ENCODE data around the gene STX11. TPM values are rescaled to one million over a fixed set of nuclear protein-coding genes. Genes with fewer than 3 reads are reported as not detected.
"Not testable (repeated sequence)": the region's sequence is repeated elsewhere in the genome, so short reads cannot be mapped to it uniquely, and the experiment has no call there.

Gene STX11
- polyA plus RNA-seq, 2 donors: 3.9 to 7.1 TPM

GRCh38 chr6:144179828-144180227, 29.5 kb downstream of the STX11 start:
- Histone ChIP-seq H3K27ac (ENCODE audit: low read depth in 2 of 2, low read length in 1 of 2) (no peak overlapping the region), H3K36me3 (ENCODE audit: control insufficient read depth in 2 of 2, insufficient read depth in 2 of 2, low read length in 1 of 2) (no peaks in the 10 kb centered on the region), H3K4me1 (ENCODE audit: control insufficient read depth in 2 of 2, insufficient read depth in 2 of 2, low read length in 1 of 2) (no peaks in the 10 kb centered on the region), H3K4me3 (ENCODE audit: low read depth in 1 of 2, low read length in 2 of 2) (no peak overlapping the region), H3K9me3 (ENCODE audit: control insufficient read depth in 2 of 2, insufficient read depth in 1 of 2, low read depth in 1 of 2, low read length in 1 of 2) (no peaks in the 10 kb centered on the region), H3K27me3 (ENCODE audit: control insufficient read depth in 1 of 2, insufficient read depth in 2 of 2, low read length in 2 of 2) (no peaks in the 10 kb centered on the region)
- WGBS, 2 donors: 72 to 86% methylated on average over 2 of the region's 2 CpGs

GRCh38 chr6:144180354-144180753, 30.0 kb downstream of the STX11 start:
- H3K4me3 ChIP-seq (ENCODE audit: low read depth in 1 of 2, low read length in 2 of 2); H3K36me3 ChIP-seq (ENCODE audit: control insufficient read depth in 2 of 2, insufficient read depth in 2 of 2, low read length in 1 of 2); H3K27me3 ChIP-seq (ENCODE audit: control insufficient read depth in 1 of 2, insufficient read depth in 2 of 2, low read length in 2 of 2); H3K27ac ChIP-seq (ENCODE audit: low read depth in 2 of 2, low read length in 1 of 2); H3K4me1 ChIP-seq (ENCODE audit: control insufficient read depth in 2 of 2, insufficient read depth in 2 of 2, low read length in 1 of 2); H3K9me3 ChIP-seq (ENCODE audit: control insufficient read depth in 2 of 2, insufficient read depth in 1 of 2, low read depth in 1 of 2, low read length in 1 of 2): not testable (repeated sequence)
- 60 to 92% methylated on average over 1 of the region's 1 CpG for WGBS, 2 donors

GRCh38 chr6:144181639-144182038, 31.3 kb downstream of the STX11 start:
- 87 to 90% methylated on average over 2 of the region's 2 CpGs for WGBS, 2 donors
- Histone ChIP-seq H3K9me3 (ENCODE audit: control insufficient read depth in 2 of 2, insufficient read depth in 1 of 2, low read depth in 1 of 2, low read length in 1 of 2) (peaks cover 0 to 2% of the 10 kb centered on the region in 2 donors), H3K27me3 (ENCODE audit: control insufficient read depth in 1 of 2, insufficient read depth in 2 of 2, low read length in 2 of 2) (no peaks in the 10 kb centered on the region), H3K27ac (ENCODE audit: low read depth in 2 of 2, low read length in 1 of 2) (no peak overlapping the region), H3K4me3 (ENCODE audit: low read depth in 1 of 2, low read length in 2 of 2) (no peak overlapping the region), H3K4me1 (ENCODE audit: control insufficient read depth in 2 of 2, insufficient read depth in 2 of 2, low read length in 1 of 2) (no peaks in the 10 kb centered on the region), H3K36me3 (ENCODE audit: control insufficient read depth in 2 of 2, insufficient read depth in 2 of 2, low read length in 1 of 2) (peaks cover 0 to under 1% of the 10 kb centered on the region in 2 donors)

- not testable (repeated sequence) for H3K9me3 ChIP-seq (ENCODE audit: control insufficient read depth in 2 of 2, insufficient read depth in 1 of 2, low read depth in 1 of 2, low read length in 1 of 2)
These were observed 33.9 kb downstream of the STX11 start for GRCh38 chr6:144184186-144184585.

GRCh38 chr6:144185133-144185836, 35.0 kb downstream of the STX11 start:
- 53 to 70% methylated on average over 4 of the region's 4 CpGs for whole genome bisulfite sequencing, 2 donors
- H3K27me3 ChIP-seq (ENCODE audit: control insufficient read depth in 1 of 2, insufficient read depth in 2 of 2, low read length in 2 of 2): no peaks in the 10 kb centered on the region
- H3K27ac ChIP-seq (ENCODE audit: low read depth in 2 of 2, low read length in 1 of 2): no peak overlapping the region

More at GRCh38 chr6:144184186-144184585, 33.9 kb downstream of the STX11 start:
- peaks cover 0 to 13% of the 10 kb centered on the region in 2 donors for H3K36me3 ChIP-seq (ENCODE audit: control insufficient read depth in 2 of 2, insufficient read depth in 2 of 2, low read length in 1 of 2)
- H3K27ac ChIP-seq (ENCODE audit: low read depth in 2 of 2, low read length in 1 of 2); H3K4me1 ChIP-seq (ENCODE audit: control insufficient read depth in 2 of 2, insufficient read depth in 2 of 2, low read length in 1 of 2); H3K4me3 ChIP-seq (ENCODE audit: low read depth in 1 of 2, low read length in 2 of 2); H3K27me3 ChIP-seq (ENCODE audit: control insufficient read depth in 1 of 2, insufficient read depth in 2 of 2, low read length in 2 of 2): not testable (repeated sequence)
- 96% methylated on average over 1 of the region's 1 CpG for WGBS, 2 donors

GRCh38 chr6:144186817-144187625, 36.7 kb downstream of the STX11 start:
- Histone ChIP-seq H3K9me3 (ENCODE audit: control insufficient read depth in 2 of 2, insufficient read depth in 1 of 2, low read depth in 1 of 2, low read length in 1 of 2) (peaks cover 0 to 9% of the 10 kb centered on the region in 2 donors), H3K36me3 (ENCODE audit: control insufficient read depth in 2 of 2, insufficient read depth in 2 of 2, low read length in 1 of 2) (peaks cover 0 to 13% of the 10 kb centered on the region in 2 donors), H3K4me3 (ENCODE audit: low read depth in 1 of 2, low read length in 2 of 2) (no peak overlapping the region), H3K27ac (ENCODE audit: low read depth in 2 of 2, low read length in 1 of 2) (no peak overlapping the region), H3K4me1 (ENCODE audit: control insufficient read depth in 2 of 2, insufficient read depth in 2 of 2, low read length in 1 of 2) (peaks cover 2 to 3% of the 10 kb centered on the region in 2 donors), H3K27me3 (ENCODE audit: control insufficient read depth in 1 of 2, insufficient read depth in 2 of 2, low read length in 2 of 2) (no peaks in the 10 kb centered on the region)
- 82 to 85% methylated on average over 79 of the region's 79 CpGs for WGBS, 2 donors

More at GRCh38 chr6:144185133-144185836, 35.0 kb downstream of the STX11 start:
- Histone ChIP-seq H3K9me3 (ENCODE audit: control insufficient read depth in 2 of 2, insufficient read depth in 1 of 2, low read depth in 1 of 2, low read length in 1 of 2) (peaks cover 0 to 9% of the 10 kb centered on the region in 2 donors), H3K36me3 (ENCODE audit: control insufficient read depth in 2 of 2, insufficient read depth in 2 of 2, low read length in 1 of 2) (peaks cover 0 to 13% of the 10 kb centered on the region in 2 donors), H3K4me1 (ENCODE audit: control insufficient read depth in 2 of 2, insufficient read depth in 2 of 2, low read length in 1 of 2) (no peaks in the 10 kb centered on the region), H3K4me3 (ENCODE audit: low read depth in 1 of 2, low read length in 2 of 2) (no peak overlapping the region)

- Histone ChIP-seq H3K27ac (ENCODE audit: low read depth in 2 of 2, low read length in 1 of 2) (no peak overlapping the region), H3K27me3 (ENCODE audit: control insufficient read depth in 1 of 2, insufficient read depth in 2 of 2, low read length in 2 of 2) (no peaks in the 10 kb centered on the region), H3K4me3 (ENCODE audit: low read depth in 1 of 2, low read length in 2 of 2) (no peak overlapping the region), H3K9me3 (ENCODE audit: control insufficient read depth in 2 of 2, insufficient read depth in 1 of 2, low read depth in 1 of 2, low read length in 1 of 2) (peaks cover 0 to 9% of the 10 kb centered on the region in 2 donors), H3K36me3 (ENCODE audit: control insufficient read depth in 2 of 2, insufficient read depth in 2 of 2, low read length in 1 of 2) (peaks cover 0 to 13% of the 10 kb centered on the region in 2 donors), H3K4me1 (ENCODE audit: control insufficient read depth in 2 of 2, insufficient read depth in 2 of 2, low read length in 1 of 2) (peaks cover 2 to 3% of the 10 kb centered on the region in 2 donors)
These were observed 39.0 kb downstream of the STX11 start for GRCh38 chr6:144189351-144189750.

GRCh38 chr6:144190080-144190479, 39.8 kb downstream of the STX11 start:
- Histone ChIP-seq H3K4me3 (ENCODE audit: low read depth in 1 of 2, low read length in 2 of 2) (no peak overlapping the region), H3K4me1 (ENCODE audit: control insufficient read depth in 2 of 2, insufficient read depth in 2 of 2, low read length in 1 of 2) (peaks cover 2 to 3% of the 10 kb centered on the region in 2 donors), H3K27me3 (ENCODE audit: control insufficient read depth in 1 of 2, insufficient read depth in 2 of 2, low read length in 2 of 2) (no peaks in the 10 kb centered on the region), H3K27ac (ENCODE audit: low read depth in 2 of 2, low read length in 1 of 2) (no peak overlapping the region), H3K36me3 (ENCODE audit: control insufficient read depth in 2 of 2, insufficient read depth in 2 of 2, low read length in 1 of 2) (peaks cover 0 to 13% of the 10 kb centered on the region in 2 donors), H3K9me3 (ENCODE audit: control insufficient read depth in 2 of 2, insufficient read depth in 1 of 2, low read depth in 1 of 2, low read length in 1 of 2) (peaks cover 0 to 9% of the 10 kb centered on the region in 2 donors)
- 90 to 91% methylated on average over 3 of the region's 3 CpGs for WGBS, 2 donors

GRCh38 chr6:144190593-144190992, 40.3 kb downstream of the STX11 start:
- H3K9me3 ChIP-seq (ENCODE audit: control insufficient read depth in 2 of 2, insufficient read depth in 1 of 2, low read depth in 1 of 2, low read length in 1 of 2): peaks cover 0 to 9% of the 10 kb centered on the region in 2 donors
- H3K27me3 ChIP-seq (ENCODE audit: control insufficient read depth in 1 of 2, insufficient read depth in 2 of 2, low read length in 2 of 2): no peaks in the 10 kb centered on the region
- H3K4me3 ChIP-seq (ENCODE audit: low read depth in 1 of 2, low read length in 2 of 2): no peak overlapping the region
- peaks cover 2 to 3% of the 10 kb centered on the region in 2 donors for H3K4me1 ChIP-seq (ENCODE audit: control insufficient read depth in 2 of 2, insufficient read depth in 2 of 2, low read length in 1 of 2)
- WGBS, 2 donors: 22 to 33% methylated on average over 2 of the region's 2 CpGs
- H3K27ac ChIP-seq (ENCODE audit: low read depth in 2 of 2, low read length in 1 of 2): peak overlapping the region in 1 of 2 donors; percentile 39
- H3K36me3 ChIP-seq (ENCODE audit: control insufficient read depth in 2 of 2, insufficient read depth in 2 of 2, low read length in 1 of 2): peaks cover 0 to 13% of the 10 kb centered on the region in 2 donors
